Esophagus (tissue), 2 donors: ENCODE results near the gene PTCRA. TPM values are rescaled to one million over a fixed set of nuclear protein-coding genes. Genes with fewer than 3 reads are reported as not detected.

Source experiments
- H3K27ac ChIP-seq, 2 donors: one replicate each; pipeline ENCODE4 v1.5.1; 2013; ENCODE audit warnings: low read depth in 2 of 2, mild to moderate bottlenecking in 2 of 2, inconsistent platforms in 1 of 2, low read length in 1 of 2, moderate library complexity in 1 of 2
- H3K27me3 ChIP-seq, 2 donors: one replicate each; pipeline ENCODE4 v1.6.1; 2013; ENCODE audit warnings: low read length in 2 of 2, control low read depth in 1 of 2, mild to moderate bottlenecking in 1 of 2; ENCODE audit not compliant: insufficient read depth in 2 of 2, control insufficient read depth in 1 of 2
- H3K36me3 ChIP-seq, 2 donors: one replicate each; pipeline ENCODE4 v1.6.1; 2013; ENCODE audit warnings: low read length in 1 of 2; ENCODE audit not compliant: control insufficient read depth in 2 of 2, insufficient read depth in 2 of 2
- H3K4me1 ChIP-seq, 2 donors: one replicate each; pipeline ENCODE4 v1.6.1; 2013; ENCODE audit warnings: low read length in 1 of 2; ENCODE audit not compliant: control insufficient read depth in 2 of 2, insufficient read depth in 2 of 2
- H3K4me3 ChIP-seq, 2 donors: one replicate each; pipeline ENCODE4 v1.5.1; 2013; ENCODE audit warnings: low read length in 2 of 2, mild to moderate bottlenecking in 2 of 2, low read depth in 1 of 2, moderate library complexity in 1 of 2
- H3K9me3 ChIP-seq, 2 donors: one replicate each; pipeline ENCODE4 v1.6.1; 2013; ENCODE audit warnings: mild to moderate bottlenecking in 2 of 2, low read depth in 1 of 2, low read length in 1 of 2, moderate library complexity in 1 of 2; ENCODE audit not compliant: control insufficient read depth in 2 of 2, insufficient read depth in 1 of 2
- WGBS, 2 donors: extraction: QIAGEN DNeasy Blood & Tissue Kit; methylation state at CpG; one replicate each; pipeline ENCODE4 v1.1.7; 2013; 5-methylcytosine and 5-hydroxymethylcytosine counted together
- polyA plus RNA-seq, 2 donors: library from polyadenylated mRNA; stranded (reverse); fragments of 200-250 nt; gene quantifications; one replicate each; pipeline ENCODE4 v1.2.3, GENCODE V29; 2013
- donor health status: healthy with polysubstance abuse.
- donor health status: Bipolar disorder and iron deficiency.

The PTCRA gene
- polyA plus RNA-seq, 2 donors = not detected

GRCh38 chr6:42968126-42968701 lies 52.4 kb downstream of the PTCRA start:
- Histone ChIP-seq H3K4me1 (peaks cover 0 to 5% of the 10 kb centered on the region in 2 donors), H3K36me3 (peaks cover 16 to 46% of the 10 kb centered on the region in 2 donors), H3K27me3 (no peaks in the 10 kb centered on the region), H3K27ac (no peak overlapping the region), H3K9me3 (no peaks in the 10 kb centered on the region), H3K4me3 (no peak overlapping the region)
- WGBS, 2 donors = 96 to 98% methylated on average over 12 of the region's 12 CpGs

GRCh38 chr6:42968783-42969182 lies 52.9 kb downstream of the PTCRA start:
- Histone ChIP-seq H3K4me3 (no peak overlapping the region), H3K4me1 (peaks cover 0 to 5% of the 10 kb centered on the region in 2 donors), H3K27me3 (no peaks in the 10 kb centered on the region), H3K9me3 (no peaks in the 10 kb centered on the region), H3K27ac (no peak overlapping the region), H3K36me3 (peaks cover 12 to 42% of the 10 kb centered on the region in 2 donors)
- WGBS, 2 donors = 70 to 81% methylated on average over 4 of the region's 4 CpGs

GRCh38 chr6:42969431-42969830 lies 53.6 kb downstream of the PTCRA start:
- Histone ChIP-seq H3K27ac (no peak overlapping the region), H3K27me3 (no peaks in the 10 kb centered on the region), H3K36me3 (peaks cover 12 to 38% of the 10 kb centered on the region in 2 donors), H3K4me1 (peaks cover 0 to 7% of the 10 kb centered on the region in 2 donors), H3K4me3 (no peak overlapping the region), H3K9me3 (no peaks in the 10 kb centered on the region)
- 92 to 93% methylated on average over 2 of the region's 2 CpGs for WGBS, 2 donors

- WGBS, 2 donors = 86 to 95% methylated on average over 4 of the region's 4 CpGs
- H3K27ac ChIP-seq = no peak overlapping the region
- H3K4me1 ChIP-seq = peaks cover 0 to 7% of the 10 kb centered on the region in 2 donors
- H3K27me3 ChIP-seq = no peaks in the 10 kb centered on the region
- H3K36me3 ChIP-seq = peaks cover 12 to 34% of the 10 kb centered on the region in 2 donors
- H3K9me3 ChIP-seq = no peaks in the 10 kb centered on the region
- H3K4me3 ChIP-seq = no peak overlapping the region
Observed at GRCh38 chr6:42969934-42970333, 54.1 kb downstream of the PTCRA start.

GRCh38 chr6:42970871-42971612 lies 55.2 kb downstream of the PTCRA start:
- Histone ChIP-seq H3K27ac (peak overlapping the region in 1 of 2 donors; percentile 34), H3K4me1 (peaks cover 0 to 7% of the 10 kb centered on the region in 2 donors), H3K4me3 (no peak overlapping the region), H3K36me3 (peaks cover 12 to 26% of the 10 kb centered on the region in 2 donors), H3K27me3 (no peaks in the 10 kb centered on the region), H3K9me3 (no peaks in the 10 kb centered on the region)
- WGBS, 2 donors = 63 to 77% methylated on average over 4 of the region's 4 CpGs

- H3K9me3 ChIP-seq = no peaks in the 10 kb centered on the region
- no peak overlapping the region for H3K4me3 ChIP-seq
- no peak overlapping the region for H3K27ac ChIP-seq
- H3K36me3 ChIP-seq = peaks cover 12 to 20% of the 10 kb centered on the region in 2 donors
- no peaks in the 10 kb centered on the region for H3K27me3 ChIP-seq
- peaks cover 0 to 7% of the 10 kb centered on the region in 2 donors for H3K4me1 ChIP-seq
- 85 to 91% methylated on average over 3 of the region's 3 CpGs for WGBS, 2 donors
Observed at GRCh38 chr6:42971746-42972327, 56.0 kb downstream of the PTCRA start.

- 86 to 92% methylated on average over 3 of the region's 3 CpGs for WGBS, 2 donors
Observed at GRCh38 chr6:42973926-42974325, 58.1 kb downstream of the PTCRA start.

GRCh38 chr6:42974919-42975505 lies 59.2 kb downstream of the PTCRA start:
- no peak overlapping the region for H3K27ac ChIP-seq
- WGBS, 2 donors = 62 to 63% methylated on average over 5 of the region's 5 CpGs
- H3K4me3 ChIP-seq = no peak overlapping the region
- H3K27me3 ChIP-seq = no peaks in the 10 kb centered on the region
- H3K4me1 ChIP-seq = peaks cover 0 to 11% of the 10 kb centered on the region in 2 donors
- H3K9me3 ChIP-seq = no peaks in the 10 kb centered on the region
- no peaks in the 10 kb centered on the region for H3K36me3 ChIP-seq

More at GRCh38 chr6:42973926-42974325, 58.1 kb downstream of the PTCRA start:
- H3K4me1 ChIP-seq = peaks cover 0 to 7% of the 10 kb centered on the region in 2 donors
- H3K9me3 ChIP-seq = no peaks in the 10 kb centered on the region
- H3K27ac ChIP-seq = no peak overlapping the region
- no peaks in the 10 kb centered on the region for H3K27me3 ChIP-seq
- peaks cover 4 to 6% of the 10 kb centered on the region in 2 donors for H3K36me3 ChIP-seq
- H3K4me3 ChIP-seq = no peak overlapping the region
